ENCODE results near the gene RUBCNL. TPM values are rescaled to one million over a fixed set of nuclear protein-coding genes. Genes with fewer than 3 reads are reported as not detected.

The RUBCNL gene
- total RNA-seq, 2 donors from 2014 or later = 0.56 to 3.4 TPM

GRCh38 chr13:46315036-46315435, 72.0 kb downstream of the RUBCNL start:
- Mint-ChIP-seq H3K4me1 (peaks cover 12% of the 10 kb centered on the region), H3K36me3 (ENCODE audit: low read depth) (no peaks in the 10 kb centered on the region), H3K9me3 (no peaks in the 10 kb centered on the region), H3K27me3 (no peaks in the 10 kb centered on the region), H3K27ac (no peak overlapping the region), H3K4me3 (no peak overlapping the region)
- no peak for ATAC-seq (replicated peaks)

- no peak for ATAC-seq (replicated peaks)
- Mint-ChIP-seq H3K4me3 (no peak overlapping the region), H3K27me3 (no peaks in the 10 kb centered on the region), H3K27ac (no peak overlapping the region), H3K4me1 (peaks cover 12% of the 10 kb centered on the region), H3K9me3 (no peaks in the 10 kb centered on the region), H3K36me3 (ENCODE audit: low read depth) (no peaks in the 10 kb centered on the region)
These were observed 72.5 kb downstream of the RUBCNL start for GRCh38 chr13:46314587-46314986.

- Mint-ChIP-seq H3K9me3 (no peaks in the 10 kb centered on the region), H3K27ac (peak overlapping the region; percentile 32), H3K36me3 (ENCODE audit: low read depth) (no peaks in the 10 kb centered on the region), H3K27me3 (no peaks in the 10 kb centered on the region), H3K4me1 (peaks cover 12% of the 10 kb centered on the region), H3K4me3 (peak overlapping the region; percentile 56)
- ATAC-seq (replicated peaks) = no peak
These were observed 73.4 kb downstream of the RUBCNL start for GRCh38 chr13:46313432-46314257.

GRCh38 chr13:46313024-46313423, 74.0 kb downstream of the RUBCNL start:
- ATAC-seq (replicated peaks) = no peak
- peaks cover 12% of the 10 kb centered on the region for H3K4me1 Mint-ChIP-seq
- no peak overlapping the region for H3K4me3 Mint-ChIP-seq
- no peaks in the 10 kb centered on the region for H3K9me3 Mint-ChIP-seq
- no peaks in the 10 kb centered on the region for H3K27me3 Mint-ChIP-seq
- no peak overlapping the region for H3K27ac Mint-ChIP-seq
- H3K36me3 Mint-ChIP-seq (ENCODE audit: low read depth) = no peaks in the 10 kb centered on the region

GRCh38 chr13:46311217-46311616, 75.8 kb downstream of the RUBCNL start:
- no peaks in the 10 kb centered on the region for H3K36me3 Mint-ChIP-seq (ENCODE audit: low read depth)
- peaks cover 12% of the 10 kb centered on the region for H3K4me1 Mint-ChIP-seq
- H3K9me3 Mint-ChIP-seq = no peaks in the 10 kb centered on the region
- H3K27me3 Mint-ChIP-seq = no peaks in the 10 kb centered on the region
- no peak overlapping the region for H3K27ac Mint-ChIP-seq
- no peak overlapping the region for H3K4me3 Mint-ChIP-seq
- ATAC-seq (replicated peaks) = no peak

GRCh38 chr13:46310066-46310465, 77.0 kb downstream of the RUBCNL start:
- ATAC-seq (replicated peaks) = no peak

GRCh38 chr13:46307554-46307953, 79.5 kb downstream of the RUBCNL start:
- H3K9me3 Mint-ChIP-seq = no peaks in the 10 kb centered on the region
- H3K4me3 Mint-ChIP-seq = no peak overlapping the region
- no peaks in the 10 kb centered on the region for H3K36me3 Mint-ChIP-seq (ENCODE audit: low read depth)
- no peaks in the 10 kb centered on the region for H3K27me3 Mint-ChIP-seq
- H3K4me1 Mint-ChIP-seq = no peaks in the 10 kb centered on the region
- ATAC-seq (replicated peaks) = no peak
- no peak overlapping the region for H3K27ac Mint-ChIP-seq

More at GRCh38 chr13:46310066-46310465, 77.0 kb downstream of the RUBCNL start:
- Mint-ChIP-seq H3K27me3 (no peaks in the 10 kb centered on the region), H3K4me3 (no peak overlapping the region), H3K27ac (no peak overlapping the region), H3K36me3 (ENCODE audit: low read depth) (no peaks in the 10 kb centered on the region), H3K9me3 (no peaks in the 10 kb centered on the region), H3K4me1 (peaks cover 7% of the 10 kb centered on the region)

GRCh38 chr13:46304546-46304945, 82.5 kb downstream of the RUBCNL start:
- H3K4me3 Mint-ChIP-seq = no peak overlapping the region
- no peaks in the 10 kb centered on the region for H3K4me1 Mint-ChIP-seq
- H3K27ac Mint-ChIP-seq = no peak overlapping the region
- H3K27me3 Mint-ChIP-seq = no peaks in the 10 kb centered on the region
- H3K36me3 Mint-ChIP-seq (ENCODE audit: low read depth) = no peaks in the 10 kb centered on the region
- no peaks in the 10 kb centered on the region for H3K9me3 Mint-ChIP-seq
- no peak for ATAC-seq (replicated peaks)

- Mint-ChIP-seq H3K4me1 (no peaks in the 10 kb centered on the region), H3K4me3 (no peak overlapping the region), H3K27me3 (no peaks in the 10 kb centered on the region), H3K36me3 (ENCODE audit: low read depth) (no peaks in the 10 kb centered on the region), H3K27ac (no peak overlapping the region), H3K9me3 (no peaks in the 10 kb centered on the region)
- ATAC-seq (replicated peaks) = no peak
These were observed 83.2 kb downstream of the RUBCNL start for GRCh38 chr13:46303742-46304385.

- ATAC-seq (replicated peaks) = no peak
- Mint-ChIP-seq H3K36me3 (ENCODE audit: low read depth) (no peaks in the 10 kb centered on the region), H3K27ac (peak overlapping the region; percentile 36), H3K27me3 (no peaks in the 10 kb centered on the region), H3K4me3 (peak overlapping the region; percentile 85), H3K4me1 (peaks cover 18% of the 10 kb centered on the region), H3K9me3 (no peaks in the 10 kb centered on the region)
These were observed 89.7 kb downstream of the RUBCNL start for GRCh38 chr13:46297361-46297811.

GRCh38 chr13:46296921-46297320, 90.1 kb downstream of the RUBCNL start:
- H3K4me3 Mint-ChIP-seq = peak overlapping the region; percentile 85
- H3K27ac Mint-ChIP-seq = peak overlapping the region; percentile 86
- peaks cover 18% of the 10 kb centered on the region for H3K4me1 Mint-ChIP-seq
- no peaks in the 10 kb centered on the region for H3K9me3 Mint-ChIP-seq
- no peaks in the 10 kb centered on the region for H3K27me3 Mint-ChIP-seq
- no peaks in the 10 kb centered on the region for H3K36me3 Mint-ChIP-seq (ENCODE audit: low read depth)
- no peak for ATAC-seq (replicated peaks)

- Mint-ChIP-seq H3K36me3 (ENCODE audit: low read depth) (no peaks in the 10 kb centered on the region), H3K27me3 (no peaks in the 10 kb centered on the region), H3K4me3 (peak overlapping the region; percentile 85), H3K4me1 (peaks cover 18% of the 10 kb centered on the region), H3K9me3 (no peaks in the 10 kb centered on the region), H3K27ac (peak overlapping the region; percentile 86)
- peak; percentile 72 for ATAC-seq (replicated peaks)
These were observed 90.8 kb downstream of the RUBCNL start for GRCh38 chr13:46296115-46296822.

GRCh38 chr13:46295491-46296114, 91.4 kb downstream of the RUBCNL start:
- H3K27me3 Mint-ChIP-seq = no peaks in the 10 kb centered on the region
- ATAC-seq (replicated peaks) = peak; percentile 85
- H3K9me3 Mint-ChIP-seq = no peaks in the 10 kb centered on the region
- no peaks in the 10 kb centered on the region for H3K36me3 Mint-ChIP-seq (ENCODE audit: low read depth)
- peaks cover 18% of the 10 kb centered on the region for H3K4me1 Mint-ChIP-seq
- peak overlapping the region; percentile 86 for H3K27ac Mint-ChIP-seq
- peak overlapping the region; percentile 85 for H3K4me3 Mint-ChIP-seq

GRCh38 chr13:46293436-46293835, 93.6 kb downstream of the RUBCNL start:
- Mint-ChIP-seq H3K27ac (no peak overlapping the region), H3K9me3 (no peaks in the 10 kb centered on the region), H3K4me3 (no peak overlapping the region), H3K4me1 (peaks cover 18% of the 10 kb centered on the region), H3K36me3 (ENCODE audit: low read depth) (no peaks in the 10 kb centered on the region), H3K27me3 (no peaks in the 10 kb centered on the region)
- no peak for ATAC-seq (replicated peaks)

Data from activated T-helper 17 cell treated with anti-CD3 and anti-CD28 coated beads, Interleukin-2, amount 50 U/mL, for 72 hours (primary cell).